Measurements from ENCODE around the gene BRPF1. TPM values are rescaled to one million over a fixed set of nuclear protein-coding genes. Genes with fewer than 3 reads are reported as not detected.

The BRPF1 gene
- total RNA-seq, 1 donor = 40.9 TPM

GRCh38 chr3:9695345-9695744 is 36.2 kb upstream of the BRPF1 start:
- Histone ChIP-seq H3K27me3 (ENCODE audit: insufficient read depth, low read length) (no peaks in the 10 kb centered on the region), H3K4me3 (ENCODE audit: low read length) (no peak overlapping the region), H3K9me3 (ENCODE audit: low read depth, low read length) (no peaks in the 10 kb centered on the region), H3K4me1 (ENCODE audit: insufficient read depth, low read length) (no peaks in the 10 kb centered on the region)

- H3K4me3 ChIP-seq (ENCODE audit: low read length) = no peak overlapping the region
- no peaks in the 10 kb centered on the region for H3K9me3 ChIP-seq (ENCODE audit: low read depth, low read length)
Observed at GRCh38 chr3:9695746-9696145, 35.8 kb upstream of the BRPF1 start.

DNA sequence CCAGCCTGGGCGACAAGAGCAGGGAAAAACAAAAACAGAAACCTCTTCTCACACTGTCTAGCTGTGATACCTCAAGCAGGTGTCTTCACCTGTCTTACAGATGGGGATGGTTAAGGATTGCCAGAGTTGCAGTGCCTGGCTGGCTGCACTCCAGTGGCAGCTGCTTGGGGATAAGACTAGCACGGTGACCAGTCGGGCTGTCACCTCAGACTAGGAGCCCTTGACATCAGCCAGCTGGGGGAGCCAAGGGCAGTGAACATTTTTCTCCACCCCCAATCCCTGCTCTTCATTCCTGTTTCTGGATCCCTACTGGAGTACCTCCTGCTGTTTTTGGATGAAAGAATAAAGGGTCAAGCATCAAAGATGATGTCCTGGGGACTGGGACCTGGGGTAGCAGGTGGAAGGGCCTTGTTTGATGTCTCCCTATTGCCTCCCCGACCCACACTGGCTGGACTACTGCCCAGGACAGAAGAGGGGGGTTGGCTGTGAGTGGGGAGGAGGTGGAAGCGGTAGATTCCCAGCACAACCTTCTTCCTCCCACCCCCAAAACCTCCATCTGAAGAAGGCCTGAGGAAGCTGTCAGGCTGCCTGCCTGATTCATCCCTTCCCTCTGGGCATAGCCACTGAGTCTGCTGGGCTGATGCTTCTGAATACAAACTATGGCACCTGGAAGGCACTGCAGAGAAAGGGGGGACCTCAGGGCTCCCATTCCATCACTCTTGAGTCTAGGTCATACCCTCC is 34.9 kb upstream of the BRPF1 start:
- Histone ChIP-seq H3K27me3 (ENCODE audit: insufficient read depth, low read length) (no peaks in the 10 kb centered on the region), H3K4me3 (ENCODE audit: low read length) (no peak overlapping the region), H3K9me3 (ENCODE audit: low read depth, low read length) (no peaks in the 10 kb centered on the region), H3K4me1 (ENCODE audit: insufficient read depth, low read length) (no peaks in the 10 kb centered on the region)

More at GRCh38 chr3:9695746-9696145, 35.8 kb upstream of the BRPF1 start:
- H3K27me3 ChIP-seq (ENCODE audit: insufficient read depth, low read length) = no peaks in the 10 kb centered on the region
- no peaks in the 10 kb centered on the region for H3K4me1 ChIP-seq (ENCODE audit: insufficient read depth, low read length)

- H3K4me1 ChIP-seq (ENCODE audit: insufficient read depth, low read length) = no peaks in the 10 kb centered on the region
- no peak overlapping the region for H3K4me3 ChIP-seq (ENCODE audit: low read length)
- no peaks in the 10 kb centered on the region for H3K9me3 ChIP-seq (ENCODE audit: low read depth, low read length)
- no peaks in the 10 kb centered on the region for H3K27me3 ChIP-seq (ENCODE audit: insufficient read depth, low read length)
Observed at GRCh38 chr3:9697892-9698291, 33.6 kb upstream of the BRPF1 start.

DNA sequence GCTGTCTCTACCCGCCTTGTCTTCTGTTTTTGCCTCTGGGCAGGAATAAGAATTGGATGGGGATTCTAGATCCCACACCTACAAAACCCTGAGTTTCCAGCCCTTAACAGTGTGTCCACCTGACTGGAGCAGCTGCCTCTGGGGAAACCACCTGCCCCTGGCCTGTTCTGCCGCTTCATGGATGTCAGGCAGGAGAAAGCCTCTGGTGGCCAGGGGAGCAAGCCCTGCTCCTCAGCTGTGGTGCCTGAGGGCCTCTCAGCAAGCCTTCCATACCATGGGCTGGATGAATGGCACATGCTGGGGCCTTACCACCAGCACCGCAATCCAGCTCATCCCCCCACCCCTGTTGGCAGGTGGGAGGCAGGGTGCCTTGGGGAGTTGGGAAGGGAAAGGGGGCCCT is 33.2 kb upstream of the BRPF1 start:
- no peak overlapping the region for H3K4me3 ChIP-seq (ENCODE audit: low read length)
- no peaks in the 10 kb centered on the region for H3K9me3 ChIP-seq (ENCODE audit: low read depth, low read length)
- peaks cover 1% of the 10 kb centered on the region for H3K27me3 ChIP-seq (ENCODE audit: insufficient read depth, low read length)
- no peaks in the 10 kb centered on the region for H3K4me1 ChIP-seq (ENCODE audit: insufficient read depth, low read length)

DNA sequence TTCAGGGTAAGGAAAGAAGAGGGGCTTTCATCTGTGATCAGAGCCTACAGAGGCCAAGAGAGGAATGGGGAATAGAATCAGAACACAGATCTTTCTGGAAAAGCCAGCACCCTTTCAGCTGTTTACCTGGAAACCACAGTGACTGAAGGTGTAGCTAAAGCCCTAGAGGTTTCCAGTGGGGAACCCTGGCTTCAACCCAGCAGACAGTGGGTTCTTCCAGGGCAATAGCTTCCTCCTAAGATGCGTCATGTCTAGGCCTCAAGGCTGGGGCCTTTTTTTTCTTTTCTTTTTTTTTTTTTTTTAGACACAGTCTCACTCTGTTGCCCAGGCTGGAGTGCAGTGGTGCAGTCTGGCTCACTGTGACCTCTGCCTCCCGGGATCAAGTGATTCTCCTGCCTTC is 31.0 kb upstream of the BRPF1 start:
- H3K4me3 ChIP-seq (ENCODE audit: low read length) = no peak overlapping the region
- H3K27me3 ChIP-seq (ENCODE audit: insufficient read depth, low read length) = peaks cover 11% of the 10 kb centered on the region
- H3K4me1 ChIP-seq (ENCODE audit: insufficient read depth, low read length) = peaks cover 9% of the 10 kb centered on the region
- no peaks in the 10 kb centered on the region for H3K9me3 ChIP-seq (ENCODE audit: low read depth, low read length)

DNA sequence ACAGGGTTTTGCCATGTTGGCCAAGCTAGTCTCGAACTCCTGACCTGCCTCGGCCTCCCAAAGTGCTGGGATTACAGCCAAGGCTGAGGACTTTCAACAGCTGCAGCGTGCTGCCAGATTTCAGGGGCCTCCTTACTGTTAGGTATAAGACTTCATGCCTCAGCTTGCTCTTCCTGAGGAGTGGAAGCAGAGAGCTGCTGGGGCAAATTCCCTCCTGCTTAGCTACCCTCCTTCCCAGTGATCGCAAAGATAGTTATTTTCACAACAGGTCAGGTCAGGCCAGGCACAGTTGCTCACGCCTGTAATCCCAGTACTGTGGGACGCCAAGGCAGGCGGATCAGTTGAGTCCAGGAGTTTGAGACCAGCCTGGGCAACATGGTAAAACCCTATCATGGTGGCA is 30.5 kb upstream of the BRPF1 start:
- no peaks in the 10 kb centered on the region for H3K9me3 ChIP-seq (ENCODE audit: low read depth, low read length)
- H3K27me3 ChIP-seq (ENCODE audit: insufficient read depth, low read length) = peaks cover 11% of the 10 kb centered on the region
- H3K4me3 ChIP-seq (ENCODE audit: low read length) = no peak overlapping the region
- peaks cover 9% of the 10 kb centered on the region for H3K4me1 ChIP-seq (ENCODE audit: insufficient read depth, low read length)

- Histone ChIP-seq H3K27me3 (ENCODE audit: insufficient read depth, low read length) (peaks cover 11% of the 10 kb centered on the region), H3K4me3 (ENCODE audit: low read length) (no peak overlapping the region), H3K9me3 (ENCODE audit: low read depth, low read length) (no peaks in the 10 kb centered on the region), H3K4me1 (ENCODE audit: insufficient read depth, low read length) (peaks cover 9% of the 10 kb centered on the region)
Observed at GRCh38 chr3:9701711-9702110, 29.8 kb upstream of the BRPF1 start.

DNA sequence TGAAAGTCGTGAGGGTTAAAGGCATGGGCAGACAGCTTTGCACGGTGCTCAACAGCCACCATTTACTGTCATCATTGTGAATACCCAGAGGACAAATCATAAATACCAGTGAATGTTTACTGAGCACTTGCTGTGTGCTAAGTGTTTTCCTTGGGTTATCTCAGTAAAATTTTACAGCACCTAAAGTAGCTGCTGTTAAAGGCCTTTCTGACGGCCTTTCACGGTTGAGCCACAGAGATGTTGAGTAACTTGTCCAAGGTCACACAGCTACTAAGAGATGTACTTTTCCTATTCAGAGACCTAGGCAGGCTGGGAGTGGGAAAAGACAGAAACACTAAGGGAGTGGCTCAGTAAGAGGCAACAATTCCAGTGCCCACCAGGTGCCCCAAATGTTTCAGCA is 28.3 kb upstream of the BRPF1 start:
- Histone ChIP-seq H3K4me3 (ENCODE audit: low read length) (no peak overlapping the region), H3K4me1 (ENCODE audit: insufficient read depth, low read length) (peaks cover 9% of the 10 kb centered on the region), H3K27me3 (ENCODE audit: insufficient read depth, low read length) (peaks cover 11% of the 10 kb centered on the region), H3K9me3 (ENCODE audit: low read depth, low read length) (no peaks in the 10 kb centered on the region)

DNA sequence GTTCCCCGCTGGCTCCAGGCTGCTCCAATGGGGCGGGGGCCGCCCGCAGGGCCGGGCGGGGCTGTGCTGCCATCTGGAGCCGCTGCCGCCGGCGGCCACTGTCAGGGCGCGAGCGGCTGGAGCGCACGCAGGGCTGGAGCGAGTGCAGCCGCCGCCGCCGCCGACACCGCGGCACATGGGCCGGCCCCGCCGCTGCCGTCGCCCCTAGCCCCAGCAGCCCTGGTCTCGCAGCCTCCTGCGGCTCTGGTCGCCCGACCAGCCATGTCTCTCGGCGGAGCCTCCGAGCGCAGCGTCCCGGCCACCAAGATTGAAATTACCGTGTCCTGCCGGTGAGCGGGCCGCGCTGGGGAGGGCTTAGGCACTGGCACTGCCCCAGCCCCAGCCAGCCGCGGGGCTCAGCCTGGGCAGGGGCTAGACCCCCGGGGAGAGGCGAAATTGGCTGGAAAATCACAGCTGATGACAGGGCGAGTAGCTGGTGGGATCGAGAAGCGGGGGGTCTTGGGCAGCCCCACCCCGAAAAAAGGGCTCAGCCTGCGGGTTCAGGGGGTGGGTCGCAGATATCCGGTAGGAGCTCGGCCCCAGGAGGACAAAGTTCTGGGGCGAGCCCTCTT is 27.7 kb upstream of the BRPF1 start, which contains the start of gene CPNE9:
Gene CPNE9, plus strand, starts transcription at position 98 of the 611 bp plus-strand sequence. Its CDS starts 164 bp downstream, at position 262.
- no peak within 1 kb of the TSS for H3K4me3 ChIP-seq (ENCODE audit: low read length)
- H3K4me1 ChIP-seq (ENCODE audit: insufficient read depth, low read length) = peaks cover 9% of the 10 kb centered on the region
- H3K27me3 ChIP-seq (ENCODE audit: insufficient read depth, low read length) = peaks cover 11% of the 10 kb centered on the region
- H3K9me3 ChIP-seq (ENCODE audit: low read depth, low read length) = no peaks in the 10 kb centered on the region

DNA sequence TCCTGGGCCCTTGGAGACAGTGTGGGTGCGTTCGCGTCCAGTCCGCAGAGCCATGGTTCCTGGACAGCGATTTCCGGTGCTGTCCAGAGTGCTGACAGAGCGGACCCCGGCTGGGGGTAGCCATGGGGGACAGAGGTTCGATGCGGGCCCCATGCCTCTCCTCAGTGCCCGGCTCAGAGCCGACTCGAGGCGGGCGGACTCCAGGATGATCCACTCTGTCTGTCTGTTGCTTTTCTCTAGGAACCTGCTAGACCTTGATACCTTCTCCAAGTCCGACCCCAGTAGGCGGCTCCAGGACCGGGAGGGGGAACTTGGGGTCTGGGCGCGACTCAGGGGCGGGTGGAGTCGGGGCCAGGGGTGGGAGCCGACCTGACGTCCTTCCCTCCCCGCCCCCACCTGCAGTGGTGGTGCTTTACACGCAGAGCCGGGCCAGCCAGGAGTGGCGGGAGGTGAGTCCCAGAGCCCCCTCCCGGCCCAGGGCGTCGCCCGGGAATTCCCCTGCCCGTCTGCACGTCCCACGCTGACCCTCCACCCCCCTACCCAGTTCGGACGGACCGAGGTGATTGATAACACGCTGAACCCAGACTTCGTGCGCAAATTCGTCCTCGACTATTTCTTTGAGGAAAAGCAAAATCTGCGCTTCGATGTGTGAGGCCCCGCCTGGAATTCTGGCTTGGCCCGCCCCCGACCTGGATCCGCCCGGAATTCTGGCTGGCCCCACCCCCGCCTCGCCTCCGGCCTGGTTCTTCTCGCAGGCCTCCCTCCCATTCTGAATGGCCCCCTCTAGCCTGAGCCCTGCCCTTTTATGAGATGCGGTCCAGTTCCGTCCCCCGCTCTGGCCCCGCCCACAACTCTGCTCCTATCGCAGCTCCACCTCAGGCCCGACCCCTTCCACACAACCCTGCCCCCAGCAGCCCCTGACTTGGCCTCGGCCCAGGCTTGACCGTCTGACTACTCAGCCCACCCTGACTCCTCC is 26.9 kb upstream of the BRPF1 start:
- H3K9me3 ChIP-seq (ENCODE audit: low read depth, low read length) = no peaks in the 10 kb centered on the region
- peaks cover 9% of the 10 kb centered on the region for H3K4me1 ChIP-seq (ENCODE audit: insufficient read depth, low read length)
- peaks cover 11% of the 10 kb centered on the region for H3K27me3 ChIP-seq (ENCODE audit: insufficient read depth, low read length)
- H3K4me3 ChIP-seq (ENCODE audit: low read length) = no peak overlapping the region

- no peaks in the 10 kb centered on the region for H3K27me3 ChIP-seq (ENCODE audit: insufficient read depth, low read length)
- no peak overlapping the region for H3K4me3 ChIP-seq (ENCODE audit: low read length)
- peaks cover 6% of the 10 kb centered on the region for H3K4me1 ChIP-seq (ENCODE audit: insufficient read depth, low read length)
- no peaks in the 10 kb centered on the region for H3K9me3 ChIP-seq (ENCODE audit: low read depth, low read length)
Observed at GRCh38 chr3:9710174-9710739, 21.3 kb upstream of the BRPF1 start.

GRCh38 chr3:9712415-9712814 is 19.1 kb upstream of the BRPF1 start:
- Histone ChIP-seq H3K9me3 (ENCODE audit: low read depth, low read length) (no peaks in the 10 kb centered on the region), H3K4me1 (ENCODE audit: insufficient read depth, low read length) (peaks cover 24% of the 10 kb centered on the region), H3K27me3 (ENCODE audit: insufficient read depth, low read length) (no peaks in the 10 kb centered on the region), H3K4me3 (ENCODE audit: low read length) (no peak overlapping the region)

DNA sequence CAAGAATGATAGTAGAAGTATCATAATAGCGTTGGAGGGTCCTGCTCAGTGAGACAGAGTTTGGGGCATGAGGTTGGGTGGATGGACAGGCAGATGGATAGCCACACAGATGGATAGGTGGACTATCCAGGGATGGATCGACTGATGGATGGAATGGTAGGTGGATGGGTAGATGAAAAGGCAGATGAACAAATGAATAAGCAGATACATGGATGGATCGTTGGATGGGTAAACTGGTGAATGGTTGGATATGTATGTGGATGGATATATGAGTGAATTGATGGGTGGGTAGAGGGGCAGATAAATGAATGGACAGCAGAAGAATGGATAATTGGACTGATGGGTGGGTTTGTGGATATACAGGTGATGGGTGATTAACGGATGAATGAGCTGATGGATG is 18.4 kb upstream of the BRPF1 start:
- Histone ChIP-seq H3K9me3 (ENCODE audit: low read depth, low read length) (no peaks in the 10 kb centered on the region), H3K4me3 (ENCODE audit: low read length) (no peak overlapping the region), H3K27me3 (ENCODE audit: insufficient read depth, low read length) (no peaks in the 10 kb centered on the region), H3K4me1 (ENCODE audit: insufficient read depth, low read length) (peaks cover 28% of the 10 kb centered on the region)

DNA sequence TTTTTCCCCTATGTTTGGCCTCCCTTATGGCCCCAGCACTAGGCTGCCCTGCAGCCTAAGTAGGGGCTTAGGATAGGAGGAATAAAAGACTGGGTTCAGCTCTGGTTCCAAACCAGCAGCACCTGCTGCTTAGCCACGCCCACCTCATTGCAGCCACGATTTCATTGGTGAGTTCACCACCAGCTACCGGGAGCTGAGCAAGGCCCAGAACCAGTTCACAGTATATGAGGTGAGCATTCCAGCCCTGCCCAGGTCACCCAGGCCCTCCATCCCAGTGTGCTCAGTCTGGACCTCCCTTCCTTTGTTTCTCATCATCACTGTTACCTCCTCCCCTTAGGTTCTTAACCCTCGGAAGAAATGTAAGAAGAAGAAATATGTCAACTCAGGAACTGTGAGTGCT is 16.4 kb upstream of the BRPF1 start:
- Histone ChIP-seq H3K27me3 (ENCODE audit: insufficient read depth, low read length) (no peaks in the 10 kb centered on the region), H3K4me3 (ENCODE audit: low read length) (no peak overlapping the region), H3K9me3 (ENCODE audit: low read depth, low read length) (no peaks in the 10 kb centered on the region), H3K4me1 (ENCODE audit: insufficient read depth, low read length) (peaks cover 31% of the 10 kb centered on the region)
